HG03521 (cell line): Measurements from ENCODE around the gene NEURL2.
"Not testable (repeated sequence)": the region's sequence is repeated elsewhere in the genome, so short reads cannot be mapped to it uniquely, and the experiment has no call there.

Experiments used
- ATAC-seq: cut with Tn5 transposase; IDR thresholded peaks from one replicate; pipeline ENCODE4 v1.9.1; 2021; ENCODE audit warnings: mild to moderate bottlenecking, moderate library complexity; ENCODE audit not compliant: unreplicated experiment

NEURL2 gene

GRCh38 chr20:45901332-45901731 is 10.3 kb upstream of the NEURL2 start:
- ATAC-seq = not testable (repeated sequence)

DNA sequence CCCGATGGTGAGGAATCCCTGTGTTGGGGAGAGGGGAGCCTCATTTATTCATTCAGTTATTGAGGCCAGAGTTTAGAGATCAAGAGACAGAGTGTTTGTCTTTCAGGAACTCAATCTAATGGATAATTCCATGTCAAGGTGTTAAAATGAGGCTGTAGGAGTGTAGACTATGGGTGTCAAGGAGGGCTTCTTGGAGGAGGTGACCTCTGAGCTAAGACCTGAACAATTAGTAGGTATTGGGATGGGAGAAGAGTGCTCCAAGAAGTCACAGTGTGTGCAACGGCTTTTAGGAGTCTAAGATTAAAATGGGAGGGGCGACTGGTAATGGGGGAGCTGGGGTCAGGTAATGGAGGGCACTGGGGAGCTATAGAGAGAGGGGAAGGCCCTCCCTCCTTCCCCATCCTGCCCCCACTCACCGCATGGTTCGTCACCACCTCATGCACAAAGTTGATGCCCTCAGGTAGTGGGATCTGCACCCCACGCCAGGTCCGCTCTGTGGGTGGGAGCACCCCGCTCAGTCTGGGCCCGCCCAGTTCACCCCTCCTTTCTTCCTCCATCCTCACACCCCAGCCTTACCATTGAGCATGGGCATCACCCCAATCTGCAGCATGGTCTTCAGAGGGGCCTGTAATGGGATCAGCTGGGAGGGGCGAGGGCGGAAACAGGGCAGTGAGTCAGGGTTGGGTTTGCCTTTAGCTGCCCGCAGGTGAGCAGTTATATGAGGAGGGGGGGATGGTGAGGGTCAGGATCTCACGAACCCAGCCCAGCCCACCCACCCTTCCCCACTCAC is 8.2 kb upstream of the NEURL2 start:
- ATAC-seq = no peak

- no peak for ATAC-seq
Observed at GRCh38 chr20:45898285-45898684, 7.3 kb upstream of the NEURL2 start.

GRCh38 chr20:45897692-45898091 is 6.7 kb upstream of the NEURL2 start:
- no peak for ATAC-seq

- no peak for ATAC-seq
Observed at GRCh38 chr20:45897289-45897688, 6.3 kb upstream of the NEURL2 start.

- no peak for ATAC-seq
Observed at GRCh38 chr20:45896641-45897161, 5.7 kb upstream of the NEURL2 start.

DNA sequence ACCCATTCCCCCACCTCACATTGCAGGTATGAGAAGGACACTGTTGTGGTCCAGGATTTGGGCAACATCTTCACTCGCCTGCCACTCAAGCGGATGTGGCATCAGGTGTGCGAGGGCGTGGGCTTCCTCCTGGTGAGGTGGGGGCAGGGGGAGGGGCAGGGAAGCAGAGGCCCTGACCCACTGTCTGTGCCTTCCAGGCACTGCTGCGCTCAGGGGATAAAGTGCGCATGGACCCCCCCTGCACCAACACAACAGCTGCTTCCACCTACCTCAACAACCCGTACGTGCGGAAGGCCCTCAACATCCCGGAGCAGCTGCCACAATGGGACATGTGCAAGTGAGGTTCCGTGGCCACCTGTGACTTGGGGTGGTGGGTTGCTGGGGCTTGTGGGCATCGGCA is 3.8 kb upstream of the NEURL2 start:
- no peak for ATAC-seq

DNA sequence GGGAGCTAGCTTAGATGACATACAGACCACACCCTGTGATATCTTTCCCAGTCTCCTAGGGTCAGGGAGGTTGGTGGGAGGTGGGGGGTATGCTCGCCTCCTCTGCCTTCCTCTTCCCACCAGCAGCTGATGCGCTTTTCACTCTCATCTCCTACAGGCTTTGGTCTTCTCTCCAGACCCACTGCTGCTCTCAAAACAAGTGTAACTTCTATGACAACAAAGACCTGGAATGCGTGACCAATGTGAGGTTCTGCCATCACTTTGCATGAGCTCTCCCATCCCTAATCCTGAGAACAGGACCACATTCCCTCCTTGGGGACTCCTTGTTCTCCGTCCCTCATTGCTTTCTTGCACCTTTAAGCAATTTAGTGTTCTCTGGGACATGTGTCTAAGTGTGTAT is 2.8 kb upstream of the NEURL2 start:
- ATAC-seq = no peak

GRCh38 chr20:45892828-45893500 is 2.0 kb upstream of the NEURL2 start:
- no peak for ATAC-seq

- no peak for ATAC-seq
Observed at GRCh38 chr20:45892049-45892825, 1.2 kb upstream of the NEURL2 start.

- ATAC-seq = peak; percentile 16
Observed at GRCh38 chr20:45890077-45890984, 677 bp downstream of the NEURL2 start.

DNA sequence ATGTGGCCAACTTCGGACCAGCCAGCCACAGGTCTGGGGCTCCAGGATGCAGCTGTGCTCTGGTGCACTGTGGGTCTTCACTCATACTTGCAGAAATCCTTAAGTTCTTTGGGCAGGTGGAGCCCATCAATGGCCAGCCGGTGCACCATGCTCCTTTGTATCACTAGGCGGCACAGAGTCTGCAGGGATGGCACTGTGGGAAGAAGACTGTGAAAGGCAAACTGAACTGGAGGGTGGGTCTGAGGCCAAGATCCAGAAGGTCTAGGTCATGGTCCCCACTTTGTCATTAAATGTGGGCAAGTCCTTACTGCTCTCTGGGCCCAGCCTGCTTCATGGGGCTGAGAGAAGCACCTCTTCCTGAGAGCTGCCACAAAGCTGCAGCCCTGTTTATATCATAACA is 2.3 kb downstream of the NEURL2 start:
- no peak for ATAC-seq

GRCh38 chr20:45887346-45887715 is 3.7 kb downstream of the NEURL2 start, which contains the start of gene SPATA25:
Gene SPATA25 (minus strand): TSS chr20:45887622. CDS start chr20:45887590, 32 bp downstream.
- ATAC-seq = no peak

DNA sequence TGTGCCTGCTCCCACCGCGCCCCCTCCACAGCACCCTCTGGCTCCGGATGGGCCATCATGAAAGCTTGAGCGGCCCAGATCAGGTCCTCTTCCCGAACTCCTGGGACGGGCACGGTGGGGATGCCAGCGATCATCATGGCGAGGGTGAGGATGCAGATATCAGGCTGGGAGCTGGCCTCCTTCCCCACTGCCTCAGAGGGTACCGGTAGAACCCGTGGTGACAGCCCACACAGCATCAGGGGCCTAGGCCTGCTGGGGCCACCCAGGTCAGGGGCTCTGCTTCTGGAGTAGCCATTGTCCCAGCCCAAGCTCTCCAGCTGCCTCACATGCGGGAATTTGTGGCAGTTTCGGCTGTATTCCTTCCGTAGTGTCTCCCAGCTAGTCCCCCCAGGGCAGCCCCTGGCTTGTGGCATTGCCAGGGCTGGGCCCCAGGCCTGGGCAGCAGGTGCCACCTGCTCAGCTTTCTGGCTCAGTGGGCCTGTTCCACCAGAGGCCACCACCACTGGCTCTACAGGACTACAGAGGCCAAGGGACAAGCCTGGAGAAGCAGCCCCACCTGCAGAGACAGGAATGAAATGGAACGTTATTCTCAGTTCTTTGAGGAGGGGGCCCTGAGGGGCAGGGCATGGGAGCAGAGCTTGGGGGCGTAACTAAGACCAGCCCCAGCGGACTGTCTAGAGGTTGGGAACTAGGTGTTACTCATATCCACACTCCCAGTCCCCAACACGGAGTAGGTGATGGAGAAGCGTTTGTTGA is 4.2 kb downstream of the NEURL2 start:
- ATAC-seq = no peak

DNA sequence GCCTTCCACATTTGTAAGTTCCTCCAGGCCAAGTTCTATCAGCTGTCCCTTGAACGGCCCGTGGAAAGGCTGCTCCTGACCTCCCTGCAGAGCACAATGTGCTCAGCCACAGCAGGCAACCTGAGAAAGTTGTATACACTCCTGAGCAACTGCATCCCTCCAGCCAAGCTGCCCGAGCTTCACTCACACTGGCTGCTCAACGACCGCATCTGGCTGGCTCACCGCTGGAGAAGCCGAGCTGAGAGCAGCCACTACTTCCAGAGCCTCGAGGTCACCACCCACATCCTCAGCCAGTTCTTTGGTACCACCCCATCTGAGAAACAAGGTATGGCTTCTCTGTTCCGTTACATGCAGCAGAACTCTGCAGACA is 7.9 kb downstream of the NEURL2 start:
- ATAC-seq = no peak

GRCh38 chr20:45882469-45883099 is 8.4 kb downstream of the NEURL2 start:
- ATAC-seq = no peak

DNA sequence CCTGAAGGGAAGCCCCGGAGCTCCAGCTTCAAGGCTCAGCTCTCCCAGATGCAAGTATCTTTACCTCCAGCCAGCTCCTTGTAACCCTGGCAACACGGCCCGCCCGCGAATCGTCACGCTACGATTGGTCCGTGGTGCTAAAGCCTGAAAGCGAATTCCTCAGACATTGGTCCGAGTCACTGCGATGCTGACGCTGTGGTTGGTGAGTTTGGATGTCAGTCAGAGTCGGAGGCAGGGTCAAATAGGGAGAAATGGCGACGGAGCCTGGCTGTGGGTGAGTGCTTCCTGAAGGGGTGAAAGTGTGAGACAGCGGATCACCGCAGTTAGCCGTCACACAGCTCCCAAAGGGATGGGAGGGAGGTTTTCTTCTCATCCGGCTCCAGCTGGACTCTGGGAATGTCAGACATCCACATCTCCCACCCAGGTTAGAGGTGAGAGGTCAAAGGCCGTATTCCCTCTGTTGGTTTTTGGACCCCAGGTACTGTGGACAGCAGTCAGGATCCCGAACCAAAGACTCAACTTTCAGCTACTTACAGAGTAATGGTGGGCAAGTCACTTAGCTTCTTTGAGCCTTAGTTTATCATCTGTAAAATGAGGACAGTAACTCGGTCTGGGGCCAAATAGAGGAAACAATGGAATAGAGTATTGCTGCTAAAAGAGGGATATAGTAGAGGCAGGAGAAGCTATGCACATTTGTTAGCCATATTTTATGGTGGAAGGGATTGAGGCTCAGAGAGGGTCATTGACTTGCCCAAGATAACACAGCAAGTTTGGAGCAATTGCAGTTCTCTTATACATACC is 9.8 kb downstream of the NEURL2 start, which contains the start of gene ZSWIM1:
TSS of gene ZSWIM1 (plus strand) at position 240 of the 801 bp plus-strand sequence. CDS start 1,366 bp downstream, outside the sequence.
- ATAC-seq = peak; percentile 95

DNA sequence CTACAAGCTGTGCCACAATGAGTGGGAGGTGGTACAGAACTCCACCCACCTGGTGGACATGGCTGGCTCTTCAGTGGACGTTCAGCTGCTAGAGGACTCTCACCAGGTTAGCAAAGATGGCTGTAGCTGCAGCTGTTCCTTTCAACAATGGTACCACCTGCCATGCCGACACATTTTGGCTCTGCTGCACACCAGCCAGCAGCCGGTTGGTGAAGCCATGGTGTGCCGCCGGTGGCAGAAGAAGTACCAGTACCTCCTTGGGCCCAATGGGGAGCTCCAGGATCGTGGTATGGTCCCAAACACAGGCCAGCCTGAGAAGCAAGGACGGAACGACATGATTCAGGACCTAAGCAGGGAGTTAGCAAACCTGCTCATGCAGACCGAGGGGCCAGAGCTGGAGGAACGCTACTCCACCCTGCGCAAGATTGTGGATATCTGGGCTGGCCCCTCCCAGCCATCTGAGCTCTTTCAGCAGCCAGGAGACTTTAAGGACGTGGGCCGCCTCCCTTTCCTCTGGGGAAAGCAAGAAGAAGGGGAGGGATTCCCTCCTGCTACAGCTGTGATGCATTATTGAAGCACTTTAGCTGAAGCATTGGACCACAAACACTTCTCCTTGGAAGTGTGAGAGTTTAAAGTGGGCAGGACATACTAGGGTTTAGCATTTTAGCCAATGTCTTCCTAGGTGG is 12.8 kb downstream of the NEURL2 start:
- ATAC-seq = no peak
